ENCODE data around the gene COMMD1. TPM values are rescaled to one million over a fixed set of nuclear protein-coding genes. Genes with fewer than 3 reads are reported as not detected.
"Not testable (repeated sequence)": the region's sequence is repeated elsewhere in the genome, so short reads cannot be mapped to it uniquely, and the experiment has no call there.

Gene COMMD1
- total and polyA plus RNA-seq, 7 donors = 33.6 to 67.3 (median 49.1) TPM

DNA sequence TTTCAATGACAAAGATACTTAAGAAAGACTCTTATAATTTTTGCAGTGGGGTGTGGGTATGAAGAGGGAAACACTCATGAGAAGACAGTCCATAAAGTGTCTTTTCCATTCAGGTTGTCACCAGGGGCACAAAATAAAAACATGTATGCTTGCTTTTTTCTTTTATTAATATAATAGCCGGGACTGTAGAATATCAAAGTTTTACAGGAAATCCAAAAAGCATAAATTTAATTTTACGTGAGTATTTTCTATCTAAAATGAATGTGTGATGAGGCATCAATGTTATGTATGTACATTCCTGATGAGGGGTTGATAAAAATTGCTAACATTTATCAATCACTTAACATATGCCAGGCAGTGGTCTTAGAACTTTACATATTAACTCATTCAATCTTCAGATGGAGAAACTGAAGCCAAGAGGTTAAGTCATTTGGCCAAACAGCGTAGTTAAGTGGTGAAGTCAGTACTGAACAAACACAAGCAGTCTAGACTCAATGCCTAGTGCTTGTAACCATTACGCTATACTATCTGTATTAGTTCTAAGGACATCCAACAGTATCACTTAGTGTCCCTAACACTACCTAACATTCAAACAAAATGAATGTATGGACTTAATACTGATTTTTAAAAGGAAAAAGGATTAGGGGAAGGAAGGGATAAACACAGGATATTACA lies 27.8 kb upstream of the COMMD1 start:
- WGBS, 3 donors = 94 to 95% (median 95%) methylated on average over 4 of the region's 4 CpGs
- ATAC-seq = no peak
- no peak overlapping the region for H3K27ac ChIP-seq
- no peak for DNase-seq
- no peaks in the 10 kb centered on the region for H3K4me1 ChIP-seq
- no peaks in the 10 kb centered on the region for H3K27me3 ChIP-seq (ENCODE audit: insufficient read depth in 3 of 3, low read length in 2 of 3)
- H3K4me3 ChIP-seq = no peak overlapping the region
- no peaks in the 10 kb centered on the region for H3K9me3 ChIP-seq
- peaks cover 15 to 100% of the 10 kb centered on the region in 2 donors for H3K36me3 ChIP-seq (ENCODE audit: insufficient read depth in 1 of 2, low read depth in 1 of 2)
- intact Hi-C loops (cut with DNase I) = no loop called here
- TF ChIP-seq CTCF (IDR thresholded peaks at IDR 0.05) = no peak

GRCh38 chr2:61878761-61879160 lies 26.7 kb upstream of the COMMD1 start:
- Histone ChIP-seq H3K9me3 (no peaks in the 10 kb centered on the region), H3K4me3 (no peak overlapping the region), H3K27ac (no peak overlapping the region), H3K27me3 (ENCODE audit: insufficient read depth in 3 of 3, low read length in 2 of 3) (no peaks in the 10 kb centered on the region), H3K36me3 (ENCODE audit: insufficient read depth in 1 of 2, low read depth in 1 of 2) (peaks cover 15 to 100% of the 10 kb centered on the region in 2 donors), H3K4me1 (no peaks in the 10 kb centered on the region)
- no peak for TF ChIP-seq CTCF (IDR thresholded peaks at IDR 0.05)
- no peak for DNase-seq
- ATAC-seq = no peak
- 95 to 98% (median 95%) methylated on average over 3 of the region's 3 CpGs for WGBS, 3 donors
- intact Hi-C loops (cut with DNase I) = no loop called here

- H3K9me3 ChIP-seq; H3K4me3 ChIP-seq; H3K27ac ChIP-seq; ATAC-seq; H3K27me3 ChIP-seq (ENCODE audit: insufficient read depth in 3 of 3, low read length in 2 of 3); intact Hi-C loops (cut with DNase I); H3K4me1 ChIP-seq; DNase-seq: not testable (repeated sequence)
- H3K36me3 ChIP-seq (ENCODE audit: insufficient read depth in 1 of 2, low read depth in 1 of 2) = peaks cover 15 to 100% of the 10 kb centered on the region in 2 donors
- 94 to 99% (median 97%) methylated on average over 4 of the region's 4 CpGs for WGBS, 3 donors
Observed at GRCh38 chr2:61879351-61879750, 26.1 kb upstream of the COMMD1 start.

- Histone ChIP-seq H3K4me1 (peaks cover 8% of the 10 kb centered on the region), H3K27ac (no peak overlapping the region), H3K27me3 (ENCODE audit: insufficient read depth in 3 of 3, low read length in 2 of 3) (no peaks in the 10 kb centered on the region), H3K9me3 (no peaks in the 10 kb centered on the region), H3K36me3 (ENCODE audit: insufficient read depth in 1 of 2, low read depth in 1 of 2) (peaks cover 11 to 78% of the 10 kb centered on the region in 2 donors), H3K4me3 (no peak overlapping the region)
- no peak for TF ChIP-seq CTCF (IDR thresholded peaks at IDR 0.05)
- no peak for ATAC-seq
- no peak for DNase-seq
- WGBS, 3 donors = 85 to 95% (median 92%) methylated on average over 5 of the region's 5 CpGs
- intact Hi-C loops (cut with DNase I) = no loop called here
Observed at GRCh38 chr2:61882850-61883249, 22.6 kb upstream of the COMMD1 start.

DNA sequence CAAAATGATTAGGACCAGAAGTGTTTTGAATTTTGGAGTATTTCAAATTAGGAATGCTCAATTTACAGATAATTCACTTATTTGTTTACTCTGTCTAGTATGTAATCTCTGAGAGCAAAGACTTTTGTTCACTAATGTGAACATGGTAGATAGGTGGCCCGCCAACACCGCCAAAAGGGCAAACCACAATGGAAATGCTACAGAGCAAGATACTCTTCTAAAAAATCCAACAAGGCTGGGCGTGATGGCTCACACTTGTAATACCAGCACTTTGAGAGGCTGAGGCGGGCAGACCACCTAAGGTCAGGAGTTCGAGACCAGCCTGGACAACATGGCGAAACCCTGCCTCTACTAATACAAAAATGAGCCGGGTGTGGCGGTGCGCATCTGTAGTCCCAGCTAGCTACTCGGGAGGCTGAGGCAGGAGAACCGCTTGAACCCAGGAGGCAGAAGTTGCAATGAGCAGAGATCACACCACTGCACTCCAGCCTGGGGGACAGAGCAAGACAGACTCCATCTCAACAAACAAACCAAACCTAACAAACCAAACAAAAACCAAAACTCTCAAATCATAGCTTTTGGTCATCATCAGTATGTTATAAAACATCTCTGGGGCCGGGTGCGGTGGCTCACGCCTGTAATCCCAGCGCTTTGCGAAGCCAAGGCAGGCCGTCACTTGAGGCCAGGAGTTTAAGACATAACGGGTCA lies 19.4 kb upstream of the COMMD1 start:
- no peak for TF ChIP-seq CTCF (IDR thresholded peaks at IDR 0.05)
- DNase-seq = no peak
- intact Hi-C loops (cut with DNase I) = no loop called here
- ATAC-seq = no peak
- Histone ChIP-seq H3K27ac (peak overlapping the region; percentile 26), H3K27me3 (ENCODE audit: insufficient read depth in 3 of 3, low read length in 2 of 3) (no peaks in the 10 kb centered on the region), H3K9me3 (no peaks in the 10 kb centered on the region), H3K36me3 (ENCODE audit: insufficient read depth in 1 of 2, low read depth in 1 of 2) (peaks cover 0 to 46% of the 10 kb centered on the region in 2 donors), H3K4me1 (peaks cover 8% of the 10 kb centered on the region), H3K4me3 (peak overlapping the region; percentile 74)
- 87 to 92% (median 89%) methylated on average over 18 of the region's 18 CpGs for WGBS, 3 donors

Data from psoas muscle (tissue), 8 donors.